AG10803 (cell line): Measurements from ENCODE around the gene MEX3C.

Experiments used
- DNase-seq: peaks from one replicate; pipeline ENCODE4 v3.0.0; 2010; ENCODE audit warnings: low read depth
- H3K4me3 ChIP-seq: 2 replicates; pipeline ENCODE4 v1.5.1; 2011; ENCODE audit warnings: mild to moderate bottlenecking, low read length, control low read depth
- CTCF ChIP-seq: conservative IDR thresholded peaks from 2 replicates; pipeline ENCODE4 v1.5.1; 2011; ENCODE audit warnings: mild to moderate bottlenecking, low read length, control low read depth, inconsistent platforms

The MEX3C gene

GRCh38 chr18:51192026-51192425, 5.5 kb downstream of the MEX3C start:
- no peak for TF ChIP-seq CTCF
- no peak for DNase-seq
- no peak overlapping the region for H3K4me3 ChIP-seq

GRCh38 chr18:51191128-51191717, 6.3 kb downstream of the MEX3C start:
- H3K4me3 ChIP-seq, result no peak overlapping the region
- no peak for TF ChIP-seq CTCF
- no peak for DNase-seq

GRCh38 chr18:51190000-51190399, 7.5 kb downstream of the MEX3C start:
- DNase-seq, result no peak
- no peak for TF ChIP-seq CTCF
- no peak overlapping the region for H3K4me3 ChIP-seq

GRCh38 chr18:51188024-51188701, 9.3 kb downstream of the MEX3C start:
- no peak for TF ChIP-seq CTCF
- DNase-seq, result no peak
- no peak overlapping the region for H3K4me3 ChIP-seq

GRCh38 chr18:51185075-51185474, 12.4 kb downstream of the MEX3C start:
- DNase-seq, result no peak
- no peak overlapping the region for H3K4me3 ChIP-seq
- TF ChIP-seq CTCF, result no peak

- TF ChIP-seq CTCF, result no peak
- H3K4me3 ChIP-seq, result no peak overlapping the region
- no peak for DNase-seq
These were observed 13.4 kb downstream of the MEX3C start for GRCh38 chr18:51184091-51184457.

- TF ChIP-seq CTCF, result no peak
- H3K4me3 ChIP-seq, result no peak overlapping the region
- no peak for DNase-seq
These were observed 13.9 kb downstream of the MEX3C start for GRCh38 chr18:51183372-51184090.
